GM12878 (cell line): ENCODE measurements around the gene AP3D1. TPM values are rescaled to one million over a fixed set of nuclear protein-coding genes. Genes with fewer than 3 reads are reported as not detected.

Experiments
- ATAC-seq: fragments of 200-7000 bp; cut with Tn5 transposase; 3 replicates; pipeline ENCODE4 v1.9.1; 2020; ENCODE audit warnings: mild to moderate bottlenecking, moderate library complexity
- BruUV-seq: library from RNA; stranded (reverse); fragments of 400-500 nt; replicated peaks from 2 replicates; lab custom pipeline; 2021; lab: Mats Ljungman, UMichigan
- CTCF ChIA-PET: fragments of 300-600 bp; sonication (Branson Sonifier 250); formaldehyde crosslinking; extraction: SDS; loops from one replicate; lab custom pipeline; 2021; ENCODE audit warnings: inconsistent platforms; lab: Yijun Ruan, JAX
- POLR2A ChIA-PET: fragments of 350-600 bp; formaldehyde crosslinking; extraction: SDS; loops from one replicate; lab custom pipeline; 2021; ENCODE audit warnings: inconsistent platforms; lab: Charles Lee
- RAD21 ChIA-PET: fragments of 300-600 bp; sonication (Branson Sonifier 250); formaldehyde crosslinking; loops from one replicate; lab custom pipeline; 2023; ENCODE audit warnings: antibody characterized with exemption; ENCODE audit not compliant: unreplicated experiment; lab: Charles Lee
- SMC1A ChIA-PET: fragments of 300-600 bp; sonication (Branson Sonifier 250); formaldehyde crosslinking; loops from one replicate; lab custom pipeline; 2023; ENCODE audit not compliant: unreplicated experiment, uncharacterized antibody; lab: Charles Lee
- DNase-seq: peaks from one replicate; pipeline ENCODE4 v3.0.0-alpha.2; 2011; ENCODE audit warnings: low read depth, low spot score
- FAIRE-seq: peaks from 3 replicates; lab custom pipeline; 2011; peaks lifted over from hg19 to GRCh38; lab: Jason Lieb, UNC
- H2AFZ ChIP-seq: 2 replicates; pipeline ENCODE4 v1.6.0; 2011; ENCODE audit warnings: low read depth, low read length, control low read depth; ENCODE audit not compliant: control insufficient read depth
- H3K27ac ChIP-seq: 2 replicates; pipeline ENCODE4 v1.5.1; 2011; ENCODE audit warnings: control low read depth; ENCODE audit not compliant: control insufficient read depth, insufficient read depth
- H3K27me3 ChIP-seq, 2 experiments: replicated peaks in 1 of 2; 2 replicates each; pipeline versions ENCODE4 v1.6.0 to v1.6.1; 2011; ENCODE audit warnings: low read length in 1 of 2; ENCODE audit not compliant: control insufficient read depth in 2 of 2, insufficient read depth in 2 of 2
- H3K36me3 ChIP-seq, 2 experiments: 2 replicates each; pipeline ENCODE4 v1.5.1; 2011; ENCODE audit warnings: low read length in 1 of 2; ENCODE audit not compliant: control insufficient read depth in 2 of 2, insufficient read depth in 2 of 2
- H3K4me1 ChIP-seq: 2 replicates; pipeline ENCODE4 v1.6.1; 2011; ENCODE audit warnings: mild to moderate bottlenecking, low read length, moderate library complexity, mixed read lengths; ENCODE audit not compliant: control insufficient read depth, insufficient read depth
- H3K4me2 ChIP-seq: 2 replicates; pipeline ENCODE4 v1.6.0; 2011; ENCODE audit warnings: control low read depth; ENCODE audit not compliant: control insufficient read depth, insufficient read depth
- H3K4me3 ChIP-seq: fragments of 200-600 bp; sonication (generic); 2 replicates; pipeline ENCODE4 v1.5.1; 2016
- H3K79me2 ChIP-seq: 2 replicates; pipeline ENCODE4 v1.6.0; 2011; ENCODE audit warnings: low read length; ENCODE audit not compliant: control insufficient read depth, insufficient read depth
- H3K9ac ChIP-seq: 2 replicates; pipeline ENCODE4 v1.8.0; 2011; ENCODE audit warnings: low read length, control low read depth, mixed read lengths; ENCODE audit not compliant: control insufficient read depth, insufficient read depth
- H3K9me3 ChIP-seq: replicated peaks from 3 replicates; pipeline ENCODE4 v1.5.1; 2011; ENCODE audit warnings: mild to moderate bottlenecking, low read length; ENCODE audit not compliant: control insufficient read depth, insufficient read depth
- H4K20me1 ChIP-seq: 2 replicates; pipeline ENCODE4 v1.6.0; 2011; ENCODE audit not compliant: control insufficient read depth, insufficient read depth
- GABPA ChIP-seq: IDR thresholded peaks from 2 replicates; pipeline ENCODE4 v1.6.1; 2014; ENCODE audit warnings: antibody characterized with exemption, low read depth, mild to moderate bottlenecking, inconsistent platforms
- NFYA ChIP-seq: IDR thresholded peaks from 2 replicates; pipeline ENCODE4 v1.6.1; 2011; ENCODE audit warnings: low read depth, mild to moderate bottlenecking, low read length, improper control_type of control experiment, borderline replicate concordance
- PRDM15 ChIP-seq: fragments of 450-650 bp; formaldehyde crosslinking; IDR thresholded peaks from 2 replicates; pipeline ENCODE4 v1.4.0; 2020; ENCODE audit warnings: mild to moderate bottlenecking, moderate library complexity
- SPI1 ChIP-seq: IDR thresholded peaks from 2 replicates; pipeline ENCODE4 v1.6.1; 2011; ENCODE audit warnings: low read depth, mild to moderate bottlenecking, low read length, moderate library complexity, borderline replicate concordance; ENCODE audit not compliant: insufficient read depth
- ZNF207 ChIP-seq: fragments of 450-650 bp; IDR thresholded peaks from 2 replicates; pipeline ENCODE4 v1.6.1; 2014; ENCODE audit warnings: antibody characterized with exemption, mild to moderate bottlenecking, borderline replicate concordance
- WGBS: methylation state at CpG from one replicate; pipeline ENCODE4 v1.1.6; 2016; ENCODE audit warnings: low lambda C conversion rate; ENCODE audit not compliant: insufficient replicate concordance, insufficient coverage; ENCODE audit errors: missing lambda C conversion rate; 5-methylcytosine and 5-hydroxymethylcytosine counted together
- in situ Hi-C: fragments of 300-500 bp; cut with MboI; formaldehyde crosslinking; loops from 9 replicates; pipeline ENCODE4 v1.14.3; 2018; ENCODE audit warnings: mixed read lengths
- intact Hi-C: fragments of 100-400 bp; cut with micrococcal nuclease; formaldehyde crosslinking; loops from one replicate; pipeline ENCODE4 v1.14.2; 2022; ENCODE audit not compliant: unreplicated experiment
- polyA plus RNA-seq, 11 experiments: library from polyadenylated mRNA; depleted of rRNA in 4 of 11; unstranded in 6 of 11; stranded (reverse) in 5 of 11; fragments of >200 nt; fragmentation: Nextera tagmentation in 4 of 11; fragmentation: Illumina TruSeq in 1 of 11; extraction: Ambion mirVana in 4 of 11; extraction: Trizol in 1 of 11; gene quantifications; 1 replicate in 1 of 11; 2 replicates in 10 of 11; pipeline versions ENCODE4 v1.2.1 to v1.2.3, GENCODE V29; 2011 to 2016; ENCODE audit warnings: inconsistent platforms in 2 of 11, missing spikeins in 2 of 11, low read depth in 1 of 11
- total RNA-seq, 4 experiments: library from RNA; depleted of rRNA in 3 of 4; stranded (reverse); fragments of >200 nt in 3 of 4; fragmentation: Illumina TruSeq in 1 of 4; extraction: Trizol in 1 of 4; gene quantifications; 2 replicates each; pipeline versions ENCODE4 v1.2.1 to v1.2.3, GENCODE V29; 2013 to 2021
- TF ChIP-seq, protein P1 (sequence below): fragments of 450-650 bp; IDR thresholded peaks from 2 replicates; pipeline ENCODE4 v1.6.1; 2018; ENCODE audit warnings: borderline replicate concordance, mild to moderate bottlenecking; ENCODE audit not compliant: partially characterized antibody
- TF ChIP-seq, protein P2 (sequence below): fragments of 450-650 bp; IDR thresholded peaks from 2 replicates; pipeline ENCODE4 v1.6.1; 2017; ENCODE audit warnings: borderline replicate concordance
- TF ChIP-seq, protein P3 (sequence below): fragments of 450-650 bp; IDR thresholded peaks from 2 replicates; pipeline ENCODE4 v1.6.1; 2017; ENCODE audit warnings: mild to moderate bottlenecking, moderate library complexity

AP3D1 gene
- total and polyA plus RNA-seq, 10 of the 15 experiments (the other 5 are each of a cell fraction or from before 2014, with no cell fraction given) = 1.5 to 108 (median 59.1) TPM

- BruUV-seq = TSS peak; percentile 95
- CTCF ChIA-PET = interaction anchor here (0.5 to 2.1 kb wide), 6 partner anchors 10 to 178 kb away, joined by 3 to 6 read pairs (median 4); partner anchors contain the start of gene MKNK2
- TF ChIP-seq NFYA = no peak
- TF ChIP-seq ZNF207 = peak; percentile 17; the same call in 1 of the 2 replicates
- TF ChIP-seq, protein P1, sequence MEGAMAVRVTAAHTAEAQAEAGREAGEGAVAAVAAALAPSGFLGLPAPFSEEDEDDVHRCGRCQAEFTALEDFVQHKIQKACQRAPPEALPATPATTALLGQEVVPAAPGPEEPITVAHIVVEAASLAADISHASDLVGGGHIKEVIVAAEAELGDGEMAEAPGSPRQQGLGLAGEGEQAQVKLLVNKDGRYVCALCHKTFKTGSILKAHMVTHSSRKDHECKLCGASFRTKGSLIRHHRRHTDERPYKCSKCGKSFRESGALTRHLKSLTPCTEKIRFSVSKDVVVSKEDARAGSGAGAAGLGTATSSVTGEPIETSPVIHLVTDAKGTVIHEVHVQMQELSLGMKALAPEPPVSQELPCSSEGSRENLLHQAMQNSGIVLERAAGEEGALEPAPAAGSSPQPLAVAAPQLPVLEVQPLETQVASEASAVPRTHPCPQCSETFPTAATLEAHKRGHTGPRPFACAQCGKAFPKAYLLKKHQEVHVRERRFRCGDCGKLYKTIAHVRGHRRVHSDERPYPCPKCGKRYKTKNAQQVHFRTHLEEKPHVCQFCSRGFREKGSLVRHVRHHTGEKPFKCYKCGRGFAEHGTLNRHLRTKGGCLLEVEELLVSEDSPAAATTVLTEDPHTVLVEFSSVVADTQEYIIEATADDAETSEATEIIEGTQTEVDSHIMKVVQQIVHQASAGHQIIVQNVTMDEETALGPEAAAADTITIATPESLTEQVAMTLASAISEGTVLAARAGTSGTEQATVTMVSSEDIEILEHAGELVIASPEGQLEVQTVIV = peak; percentile 62
- TF ChIP-seq GABPA = no peak
- TF ChIP-seq, protein P2, sequence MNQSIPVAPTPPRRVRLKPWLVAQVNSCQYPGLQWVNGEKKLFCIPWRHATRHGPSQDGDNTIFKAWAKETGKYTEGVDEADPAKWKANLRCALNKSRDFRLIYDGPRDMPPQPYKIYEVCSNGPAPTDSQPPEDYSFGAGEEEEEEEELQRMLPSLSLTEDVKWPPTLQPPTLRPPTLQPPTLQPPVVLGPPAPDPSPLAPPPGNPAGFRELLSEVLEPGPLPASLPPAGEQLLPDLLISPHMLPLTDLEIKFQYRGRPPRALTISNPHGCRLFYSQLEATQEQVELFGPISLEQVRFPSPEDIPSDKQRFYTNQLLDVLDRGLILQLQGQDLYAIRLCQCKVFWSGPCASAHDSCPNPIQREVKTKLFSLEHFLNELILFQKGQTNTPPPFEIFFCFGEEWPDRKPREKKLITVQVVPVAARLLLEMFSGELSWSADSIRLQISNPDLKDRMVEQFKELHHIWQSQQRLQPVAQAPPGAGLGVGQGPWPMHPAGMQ = no peak
- TF ChIP-seq, protein P3, sequence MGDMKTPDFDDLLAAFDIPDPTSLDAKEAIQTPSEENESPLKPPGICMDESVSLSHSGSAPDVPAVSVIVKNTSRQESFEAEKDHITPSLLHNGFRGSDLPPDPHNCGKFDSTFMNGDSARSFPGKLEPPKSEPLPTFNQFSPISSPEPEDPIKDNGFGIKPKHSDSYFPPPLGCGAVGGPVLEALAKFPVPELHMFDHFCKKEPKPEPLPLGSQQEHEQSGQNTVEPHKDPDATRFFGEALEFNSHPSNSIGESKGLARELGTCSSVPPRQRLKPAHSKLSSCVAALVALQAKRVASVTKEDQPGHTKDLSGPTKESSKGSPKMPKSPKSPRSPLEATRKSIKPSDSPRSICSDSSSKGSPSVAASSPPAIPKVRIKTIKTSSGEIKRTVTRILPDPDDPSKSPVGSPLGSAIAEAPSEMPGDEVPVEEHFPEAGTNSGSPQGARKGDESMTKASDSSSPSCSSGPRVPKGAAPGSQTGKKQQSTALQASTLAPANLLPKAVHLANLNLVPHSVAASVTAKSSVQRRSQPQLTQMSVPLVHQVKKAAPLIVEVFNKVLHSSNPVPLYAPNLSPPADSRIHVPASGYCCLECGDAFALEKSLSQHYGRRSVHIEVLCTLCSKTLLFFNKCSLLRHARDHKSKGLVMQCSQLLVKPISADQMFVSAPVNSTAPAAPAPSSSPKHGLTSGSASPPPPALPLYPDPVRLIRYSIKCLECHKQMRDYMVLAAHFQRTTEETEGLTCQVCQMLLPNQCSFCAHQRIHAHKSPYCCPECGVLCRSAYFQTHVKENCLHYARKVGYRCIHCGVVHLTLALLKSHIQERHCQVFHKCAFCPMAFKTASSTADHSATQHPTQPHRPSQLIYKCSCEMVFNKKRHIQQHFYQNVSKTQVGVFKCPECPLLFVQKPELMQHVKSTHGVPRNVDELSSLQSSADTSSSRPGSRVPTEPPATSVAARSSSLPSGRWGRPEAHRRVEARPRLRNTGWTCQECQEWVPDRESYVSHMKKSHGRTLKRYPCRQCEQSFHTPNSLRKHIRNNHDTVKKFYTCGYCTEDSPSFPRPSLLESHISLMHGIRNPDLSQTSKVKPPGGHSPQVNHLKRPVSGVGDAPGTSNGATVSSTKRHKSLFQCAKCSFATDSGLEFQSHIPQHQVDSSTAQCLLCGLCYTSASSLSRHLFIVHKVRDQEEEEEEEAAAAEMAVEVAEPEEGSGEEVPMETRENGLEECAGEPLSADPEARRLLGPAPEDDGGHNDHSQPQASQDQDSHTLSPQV = no peak
- TF ChIP-seq SPI1 = no peak
- TF ChIP-seq PRDM15 (CRISPR knock-in tag) = no peak
Observed at GRCh38 chr19:2061495-2062388, 89.6 kb downstream of the AP3D1 start.

More at GRCh38 chr19:2061495-2062388, 89.6 kb downstream of the AP3D1 start:
- RAD21 ChIA-PET = interaction anchor here (0.6 to 1.2 kb wide), 2 partner anchors 9 to 164 kb away, joined by 3 to 6 read pairs; no protein-coding TSS in a partner anchor
- Histone ChIP-seq H3K4me1 (peaks cover 22% of the 10 kb centered on the region), H3K9me3 (no peaks in the 10 kb centered on the region), H3K9ac (peak overlapping the region; percentile 97), H3K4me3 (peak overlapping the region; percentile 94), H4K20me1 (no peaks in the 10 kb centered on the region), H3K79me2 (peaks cover 14% of the 10 kb centered on the region), H2AFZ (peak overlapping the region; percentile 74), H3K4me2 (peak overlapping the region; percentile 99), H3K36me3 (no peaks in the 10 kb centered on the region), H3K27me3 (no peaks in the 10 kb centered on the region), H3K27ac (peak overlapping the region; percentile 98)
- under 1% methylated on average over 47 of the region's 50 CpGs for WGBS
- intact Hi-C loops (loop anchor here (5.0 kb wide), 1 partner anchor 44 kb away; the partner anchor contains the start of gene BTBD2), in situ Hi-C loops (no loop called here)
- ATAC-seq (peak; percentile 91), DNase-seq (peak; percentile 86), FAIRE-seq (peak; percentile 86)
- SMC1A ChIA-PET = interaction anchor here (1.9 to 3.3 kb wide), 2 partner anchors 10 to 20 kb away, joined by 6 to 12 read pairs; no protein-coding TSS in a partner anchor
- POLR2A ChIA-PET = interaction anchor here (1.0 to 3.1 kb wide), 6 partner anchors 9 to 31 kb away, joined by 4 to 10 read pairs (median 6); no protein-coding TSS in a partner anchor
